Fibroblast of skin of right quadriceps (primary cell): ENCODE measurements around the gene RUSF1.
"Not testable (repeated sequence)": the region's sequence is repeated elsewhere in the genome, so short reads cannot be mapped to it uniquely, and the experiment has no call there.

Experiments used
- DNase-seq: peaks from one replicate; pipeline ENCODE4 v3.0.0-alpha.2; 2013

Gene RUSF1

DNA sequence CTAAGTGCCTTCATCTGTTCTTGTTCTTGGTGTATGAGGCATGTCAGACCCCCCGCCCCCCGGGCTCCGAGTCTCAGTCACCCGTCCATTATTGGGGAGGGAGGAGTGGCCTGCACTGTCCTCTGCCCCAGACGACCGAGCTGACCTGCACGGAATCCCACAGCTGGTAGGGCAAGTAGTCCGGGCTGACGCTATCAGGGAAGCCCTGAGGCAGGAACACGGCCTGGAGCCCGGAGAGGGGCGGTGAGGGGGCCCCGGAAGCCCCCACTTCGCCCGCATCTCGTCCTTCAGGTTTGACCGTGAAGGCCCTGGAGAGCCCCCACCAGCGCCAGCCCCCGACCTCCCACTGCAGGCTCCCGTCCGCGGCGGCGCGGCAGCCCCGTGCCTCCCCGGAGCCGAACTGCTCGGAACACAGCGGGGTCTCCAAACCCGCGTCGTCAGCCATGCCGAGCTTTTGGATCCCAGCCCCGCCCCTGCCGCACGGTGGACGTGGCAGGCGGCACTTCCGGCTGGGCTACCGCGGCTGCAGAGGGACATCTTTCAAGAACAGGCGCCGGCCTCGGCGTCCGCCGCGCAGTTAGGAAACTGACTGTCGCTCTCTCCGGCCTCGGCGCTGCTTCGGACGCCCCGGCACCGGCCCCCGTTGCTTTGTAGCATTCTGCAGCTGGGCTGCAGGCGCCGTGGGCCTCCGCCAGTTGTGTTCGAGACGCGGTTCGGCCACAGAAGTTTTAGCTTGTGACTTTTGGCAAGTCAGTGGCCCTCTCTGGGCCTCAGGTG lies at the start of gene RUSF1:
RUSF1 (minus strand) TSS at position 463 of the 777 bp plus-strand sequence; CDS start at position 445, 18 bp downstream.
- peak; percentile 92 for DNase-seq

GRCh38 chr16:31542763-31543162 lies 34.6 kb upstream of the RUSF1 start:
- no peak for DNase-seq

- DNase-seq: not testable (repeated sequence)
Observed at GRCh38 chr16:31539762-31540161, 31.6 kb upstream of the RUSF1 start.

DNA sequence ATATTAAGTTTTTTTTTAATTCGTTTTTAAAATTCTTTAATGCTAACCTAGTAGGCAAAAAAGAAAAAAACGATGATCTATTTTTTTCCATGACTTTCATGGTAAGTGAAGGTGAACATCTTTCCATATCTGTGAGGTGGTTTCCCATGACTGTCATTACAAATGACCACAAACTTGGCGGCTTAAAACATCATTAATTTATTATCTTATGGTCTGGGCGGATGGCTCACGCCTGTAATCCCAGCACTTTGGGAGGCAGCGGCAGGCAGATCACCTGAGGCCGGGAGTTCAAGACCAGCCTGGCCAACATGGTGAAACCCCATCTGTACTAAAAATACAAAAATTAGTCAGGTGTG lies 30.0 kb upstream of the RUSF1 start:
- DNase-seq: not testable (repeated sequence)

- DNase-seq: no peak
Observed at GRCh38 chr16:31537362-31538242, 29.4 kb upstream of the RUSF1 start.

- DNase-seq: no peak
Observed at GRCh38 chr16:31536804-31537361, 28.7 kb upstream of the RUSF1 start.

DNA sequence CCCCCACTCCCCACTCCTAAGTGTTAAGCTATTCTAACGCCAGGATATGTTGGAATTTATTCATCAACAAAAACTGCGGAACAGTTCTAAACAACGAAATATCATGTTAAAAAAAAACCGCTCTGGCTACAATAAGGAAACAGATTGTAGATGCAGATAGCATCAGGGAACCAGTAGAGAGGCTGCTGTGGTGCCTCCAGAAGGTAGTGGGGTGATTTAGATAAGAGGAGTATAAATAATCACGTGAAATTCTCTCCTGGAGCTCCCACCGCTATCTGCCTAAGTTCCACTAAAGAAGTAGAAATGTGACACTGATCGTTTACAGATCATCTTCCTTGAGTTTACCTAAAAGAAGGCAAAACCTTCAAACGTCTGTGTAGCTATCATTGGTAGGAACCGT lies 27.5 kb upstream of the RUSF1 start:
- DNase-seq: no peak

DNA sequence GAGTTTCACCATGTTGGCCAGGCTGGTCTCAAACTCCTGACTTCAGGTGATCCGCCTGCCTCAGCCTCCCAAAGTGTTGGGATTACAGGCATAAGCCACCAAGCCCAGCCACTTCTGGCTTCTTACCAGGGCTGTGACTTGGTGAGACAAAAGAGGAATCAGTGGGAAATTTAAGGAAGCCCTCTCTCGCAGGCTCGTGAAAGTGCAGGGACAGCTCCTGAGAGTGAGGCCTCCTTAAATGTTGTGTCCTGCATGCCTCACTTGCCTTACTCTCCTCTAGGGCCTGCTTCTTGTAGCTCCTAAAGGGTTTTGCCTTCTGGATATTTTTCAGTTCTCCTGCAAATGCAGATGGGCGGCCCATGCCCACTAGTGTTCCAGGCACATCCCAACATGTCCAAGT lies 24.7 kb upstream of the RUSF1 start:
- no peak for DNase-seq

DNA sequence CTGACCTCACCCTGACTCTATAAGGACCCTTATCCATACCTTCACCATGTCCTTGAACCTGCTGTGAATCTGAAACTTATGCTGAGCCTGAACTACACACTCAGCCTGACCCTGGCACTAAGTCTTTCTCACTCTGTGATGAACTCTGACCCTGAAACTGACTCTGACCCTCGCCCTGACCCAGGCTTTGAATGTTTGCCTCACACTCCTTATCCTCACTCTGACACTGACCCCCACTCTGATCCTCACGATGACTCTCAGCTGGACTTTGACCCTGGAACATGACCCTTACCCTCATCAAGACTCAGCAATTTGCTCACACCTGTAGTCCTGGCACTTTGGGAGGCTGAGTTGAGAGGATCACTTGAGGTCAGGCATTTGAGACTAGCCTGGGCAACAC lies 23.9 kb upstream of the RUSF1 start:
- DNase-seq: no peak

DNA sequence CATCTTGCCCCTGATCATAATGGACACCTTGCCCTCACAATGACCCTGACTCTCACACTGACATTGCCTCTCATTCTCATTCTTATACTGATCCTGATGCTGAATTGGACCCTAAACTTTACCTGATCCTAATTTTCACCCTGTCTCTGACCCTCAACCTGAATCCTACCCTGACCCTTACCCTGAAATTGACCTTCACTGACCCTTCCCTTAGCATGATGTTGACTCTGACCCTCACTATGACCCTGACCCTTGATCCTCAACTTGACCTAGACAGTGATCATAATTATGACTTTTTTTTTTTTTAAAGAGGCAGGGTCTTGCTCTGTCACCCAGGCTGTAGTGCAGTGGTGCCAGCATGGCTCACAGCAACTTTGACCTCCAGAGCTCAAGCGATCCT lies 22.9 kb upstream of the RUSF1 start:
- no peak for DNase-seq

DNA sequence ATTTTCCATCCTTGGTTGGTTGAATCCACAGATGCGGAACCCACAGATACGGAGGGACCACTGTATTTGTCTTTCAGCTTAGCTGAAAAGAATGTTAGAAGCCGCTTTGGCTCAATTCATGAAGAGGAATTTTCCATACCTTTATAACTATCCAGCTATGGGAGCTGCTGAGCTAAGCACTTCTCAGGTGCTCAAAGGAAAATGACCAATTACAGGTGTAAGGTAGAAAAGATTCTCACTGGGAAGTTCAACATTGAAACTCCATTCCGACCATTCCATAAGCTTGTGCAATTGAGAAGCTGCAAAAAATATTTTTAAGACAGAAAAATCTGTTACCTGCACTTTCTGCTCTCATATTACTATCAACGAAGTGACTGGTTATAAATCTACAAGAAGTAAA lies 22.2 kb upstream of the RUSF1 start:
- DNase-seq: no peak

- DNase-seq: no peak
Observed at GRCh38 chr16:31529937-31530312, 21.7 kb upstream of the RUSF1 start.

DNA sequence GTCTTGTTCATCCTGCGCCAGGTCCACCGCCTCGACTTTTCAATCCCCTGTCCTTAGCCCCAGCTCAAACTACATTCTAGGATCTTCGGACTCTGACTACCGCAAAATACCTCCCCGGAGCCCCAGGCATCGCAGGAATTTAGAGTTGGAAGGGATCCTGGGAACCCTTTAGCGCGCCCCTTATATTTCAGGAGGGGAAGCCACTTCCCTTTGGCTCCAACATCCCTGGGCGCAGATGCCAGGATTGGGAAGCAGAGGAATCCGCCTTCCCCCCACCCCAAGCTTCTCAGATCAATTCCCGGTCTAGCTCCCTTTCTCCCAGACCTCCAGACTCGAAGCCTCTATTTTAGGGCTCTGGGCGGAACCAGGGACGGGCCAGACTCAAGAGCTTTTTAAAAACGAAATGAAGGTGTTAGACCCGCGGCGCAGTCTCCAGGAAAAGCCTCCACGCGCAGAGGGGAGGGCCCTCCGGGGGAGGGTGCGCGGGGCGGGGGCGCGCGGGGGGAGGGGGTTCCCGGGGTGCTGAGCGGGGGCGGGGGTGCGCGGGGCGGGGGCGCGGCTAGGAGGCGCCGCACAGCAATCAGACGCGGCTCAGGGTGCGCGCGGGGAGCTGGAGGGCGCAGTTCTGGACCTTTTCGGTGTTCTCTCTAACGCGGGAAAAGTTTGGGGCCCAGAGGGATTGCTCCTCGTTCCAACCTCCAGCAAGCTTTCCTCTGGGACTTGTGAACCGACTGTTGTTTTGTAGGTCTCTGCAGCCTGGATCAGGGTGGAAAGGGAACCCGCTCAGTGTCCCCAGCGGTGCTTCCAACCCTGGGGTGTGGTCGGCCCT lies 21.1 kb upstream of the RUSF1 start:
- peak; percentile 66 for DNase-seq

DNA sequence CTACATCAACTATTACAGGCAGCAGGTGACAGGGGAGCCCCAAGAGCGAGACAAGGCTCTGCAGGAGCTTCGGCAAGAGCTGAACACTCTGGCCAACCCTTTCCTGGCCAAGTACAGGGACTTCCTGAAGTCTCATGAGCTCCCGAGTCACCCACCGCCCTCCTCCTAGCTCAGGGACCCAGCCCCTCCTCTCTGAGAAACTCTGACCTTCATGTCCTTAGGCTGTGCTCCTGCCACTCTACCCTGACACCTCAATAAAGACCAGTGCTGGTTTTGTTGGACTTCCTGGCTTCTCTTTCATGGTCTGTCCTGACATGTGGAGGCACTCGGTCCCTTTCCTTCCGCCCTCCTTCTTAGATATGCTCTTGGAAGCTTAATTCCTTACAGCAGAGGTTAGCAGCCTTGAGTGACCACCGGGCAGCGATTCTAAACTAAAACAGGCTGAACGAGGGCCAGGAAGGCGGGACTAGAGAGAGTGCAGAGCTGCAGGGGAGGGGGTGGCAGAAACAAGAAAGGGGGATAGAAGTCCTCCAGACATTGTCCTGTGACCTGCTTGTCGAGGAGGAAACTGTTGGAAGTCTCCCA lies 20.4 kb upstream of the RUSF1 start:
- DNase-seq: no peak

- no peak for DNase-seq
Observed at GRCh38 chr16:31527734-31528274, 19.6 kb upstream of the RUSF1 start, which contains the start of gene AHSP. Gene AHSP (plus strand): TSS chr16:31527900. CDS start chr16:31528140, 240 bp downstream.

DNA sequence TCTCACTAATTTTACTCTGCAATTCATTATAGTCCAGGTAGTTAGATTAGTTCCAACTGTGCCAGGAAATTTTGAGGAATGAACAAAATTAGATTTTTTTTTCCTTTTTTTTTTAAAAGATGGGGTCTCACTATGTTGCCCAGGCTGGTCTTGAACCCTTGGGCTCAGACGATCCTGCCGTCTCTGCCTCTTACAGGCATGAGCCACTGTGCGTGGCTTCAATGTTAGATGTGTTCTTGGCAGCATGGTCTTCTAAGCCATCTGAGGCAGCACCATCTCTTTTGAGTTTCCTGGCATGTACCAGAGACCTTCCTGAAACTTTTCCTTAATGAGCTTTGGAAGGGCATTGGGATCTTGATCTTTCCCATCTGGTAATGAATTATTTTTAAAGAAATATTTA lies 16.9 kb upstream of the RUSF1 start:
- DNase-seq: no peak

GRCh38 chr16:31523768-31524167 lies 15.6 kb upstream of the RUSF1 start:
- DNase-seq: not testable (repeated sequence)

- no peak for DNase-seq
Observed at GRCh38 chr16:31522071-31522470, 13.9 kb upstream of the RUSF1 start.

- no peak for DNase-seq
Observed at GRCh38 chr16:31521368-31521767, 13.2 kb upstream of the RUSF1 start.

GRCh38 chr16:31519759-31520431 lies 11.7 kb upstream of the RUSF1 start:
- DNase-seq: no peak

DNA sequence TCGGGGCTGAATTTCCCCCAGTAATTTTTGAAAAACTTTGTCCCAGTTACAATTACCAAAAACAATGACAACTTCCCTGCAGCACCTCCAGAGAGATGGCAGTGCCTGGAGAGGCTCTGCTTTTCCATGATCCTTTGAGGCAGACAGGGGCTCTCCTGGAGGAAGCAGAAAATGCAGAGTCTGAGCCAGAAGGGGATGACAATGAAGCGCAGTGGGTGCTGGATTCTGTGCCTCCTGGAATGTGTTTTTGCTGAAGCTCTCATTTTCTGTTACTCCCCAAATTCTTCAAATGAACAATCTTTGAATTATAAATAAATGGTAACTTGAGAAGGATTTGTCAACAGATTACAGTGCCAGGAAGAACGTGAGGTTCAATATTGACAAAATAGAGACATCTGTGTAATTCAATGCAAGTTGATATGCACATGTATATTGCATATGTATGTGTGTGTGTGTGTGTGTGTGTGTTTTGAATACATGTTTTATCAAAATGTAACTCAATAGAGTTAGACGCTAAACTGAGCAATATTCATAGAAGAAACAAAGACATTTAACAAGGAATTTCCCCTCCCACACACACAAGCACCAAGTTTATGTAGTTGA lies 9.7 kb upstream of the RUSF1 start:
- no peak for DNase-seq
